Subcutaneous adipose tissue (tissue), 4 donors: Measurements from ENCODE around the gene SP7. TPM values are rescaled to one million over a fixed set of nuclear protein-coding genes. Genes with fewer than 3 reads are reported as not detected.

ENCODE experiments used
- total RNA-seq, 4 donors: library from RNA; depleted of rRNA; stranded (reverse); fragments of >200 nt; gene quantifications; one replicate each; pipeline ENCODE4 v1.1.0, GENCODE V29; 2016
- TF ChIP-seq, protein P1 (sequence below): fragments of 450-650 bp; IDR thresholded peaks from one replicate; pipeline ENCODE4 v1.5.1; 2016; ENCODE audit warnings: low read depth, mild to moderate bottlenecking, control low read depth, antibody characterized with exemption, moderate library complexity

The SP7 gene
- total RNA-seq, 4 donors from 2014 or later: not detected

DNA sequence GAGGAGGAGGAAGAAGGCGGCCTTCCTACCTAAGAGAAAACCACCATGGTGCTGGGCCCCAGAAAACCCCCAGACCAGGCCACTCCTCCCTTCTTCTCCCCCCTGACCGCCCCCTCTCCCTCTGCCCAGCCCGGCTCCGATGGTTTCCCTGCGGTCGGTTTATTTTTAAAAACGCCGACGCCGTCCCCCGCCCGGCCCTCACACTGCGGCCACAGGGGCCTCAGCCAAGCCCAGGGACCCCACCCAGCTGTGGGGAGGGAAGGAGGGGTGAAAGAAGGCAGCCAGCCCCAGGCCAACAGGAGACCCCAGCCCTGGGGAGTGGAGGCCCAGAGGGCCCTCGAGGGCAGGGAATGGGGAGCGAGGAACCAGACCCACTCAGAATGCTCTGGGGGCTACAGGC, 3.4 kb downstream of the SP7 start:
- TF ChIP-seq, protein P1, sequence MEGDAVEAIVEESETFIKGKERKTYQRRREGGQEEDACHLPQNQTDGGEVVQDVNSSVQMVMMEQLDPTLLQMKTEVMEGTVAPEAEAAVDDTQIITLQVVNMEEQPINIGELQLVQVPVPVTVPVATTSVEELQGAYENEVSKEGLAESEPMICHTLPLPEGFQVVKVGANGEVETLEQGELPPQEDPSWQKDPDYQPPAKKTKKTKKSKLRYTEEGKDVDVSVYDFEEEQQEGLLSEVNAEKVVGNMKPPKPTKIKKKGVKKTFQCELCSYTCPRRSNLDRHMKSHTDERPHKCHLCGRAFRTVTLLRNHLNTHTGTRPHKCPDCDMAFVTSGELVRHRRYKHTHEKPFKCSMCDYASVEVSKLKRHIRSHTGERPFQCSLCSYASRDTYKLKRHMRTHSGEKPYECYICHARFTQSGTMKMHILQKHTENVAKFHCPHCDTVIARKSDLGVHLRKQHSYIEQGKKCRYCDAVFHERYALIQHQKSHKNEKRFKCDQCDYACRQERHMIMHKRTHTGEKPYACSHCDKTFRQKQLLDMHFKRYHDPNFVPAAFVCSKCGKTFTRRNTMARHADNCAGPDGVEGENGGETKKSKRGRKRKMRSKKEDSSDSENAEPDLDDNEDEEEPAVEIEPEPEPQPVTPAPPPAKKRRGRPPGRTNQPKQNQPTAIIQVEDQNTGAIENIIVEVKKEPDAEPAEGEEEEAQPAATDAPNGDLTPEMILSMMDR: no peak

DNA sequence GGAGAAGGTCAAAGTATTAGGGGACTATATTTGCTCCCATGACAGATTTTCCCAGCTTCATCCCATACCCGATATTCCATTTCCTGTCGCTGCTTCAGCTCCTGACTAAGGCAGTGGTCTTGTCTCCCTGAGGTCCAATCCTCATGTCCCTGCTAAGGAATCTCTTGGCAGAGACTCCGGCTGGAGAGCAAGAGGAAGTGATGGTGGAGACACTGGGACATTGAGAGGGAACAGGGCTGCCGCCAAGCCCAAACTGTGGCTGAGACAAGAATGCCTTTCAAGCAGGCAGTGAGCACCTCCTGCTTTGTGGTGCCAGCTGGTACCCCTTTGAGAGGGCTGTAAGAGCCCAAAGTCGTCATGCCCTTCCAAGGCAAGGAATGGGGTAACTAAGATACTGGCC, 5.5 kb downstream of the SP7 start:
- TF ChIP-seq, protein P1: no peak

DNA sequence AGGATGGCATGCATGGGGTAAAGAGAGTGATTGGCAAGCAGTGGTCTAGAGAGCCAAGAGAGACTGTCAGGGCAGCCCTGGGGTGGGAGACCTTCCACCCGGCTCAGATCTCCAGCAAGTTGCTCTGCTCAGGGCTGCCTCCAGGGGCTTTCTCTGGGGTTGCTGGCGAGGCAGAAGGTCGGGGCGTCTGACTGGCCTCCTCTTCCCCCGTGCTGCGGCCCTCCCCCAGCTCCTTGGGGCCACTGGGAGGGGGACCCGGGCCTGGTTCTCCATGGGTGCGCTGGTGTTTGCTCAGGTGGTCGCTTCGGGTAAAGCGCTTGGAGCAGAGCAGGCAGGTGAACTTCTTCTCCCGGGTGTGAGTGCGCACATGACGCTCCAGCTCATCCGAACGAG, 8.1 kb downstream of the SP7 start:
- TF ChIP-seq, protein P1: no peak

DNA sequence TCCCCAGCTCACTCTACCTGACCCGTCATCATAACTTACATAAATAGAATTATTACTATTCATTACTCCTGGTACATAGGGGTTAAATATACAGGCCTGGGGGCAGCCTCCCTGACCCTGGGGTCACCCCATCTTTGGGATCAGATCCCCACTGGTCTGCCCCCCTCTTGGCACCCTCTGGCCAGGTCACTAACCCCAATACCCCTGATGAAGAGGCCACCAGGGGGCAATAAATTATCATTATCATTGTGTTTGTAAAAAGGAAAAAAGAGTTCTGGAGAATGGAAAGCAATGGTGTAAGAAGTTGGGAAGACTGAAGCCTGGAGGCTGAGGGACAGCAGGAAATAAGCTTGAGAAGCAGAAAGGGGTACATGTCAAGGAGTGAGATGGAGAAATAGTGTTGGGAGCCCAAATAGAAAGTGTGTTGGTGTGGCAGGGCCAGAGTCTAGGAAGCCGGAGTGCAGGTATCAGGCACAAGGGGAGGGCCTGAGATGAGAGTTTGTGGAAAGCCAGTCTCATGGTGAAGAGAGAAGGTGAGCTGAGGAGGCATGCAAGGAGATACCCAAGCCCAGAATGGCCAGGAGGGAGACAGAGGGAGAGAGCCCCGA, 8.6 kb downstream of the SP7 start:
- TF ChIP-seq, protein P1: no peak

DNA sequence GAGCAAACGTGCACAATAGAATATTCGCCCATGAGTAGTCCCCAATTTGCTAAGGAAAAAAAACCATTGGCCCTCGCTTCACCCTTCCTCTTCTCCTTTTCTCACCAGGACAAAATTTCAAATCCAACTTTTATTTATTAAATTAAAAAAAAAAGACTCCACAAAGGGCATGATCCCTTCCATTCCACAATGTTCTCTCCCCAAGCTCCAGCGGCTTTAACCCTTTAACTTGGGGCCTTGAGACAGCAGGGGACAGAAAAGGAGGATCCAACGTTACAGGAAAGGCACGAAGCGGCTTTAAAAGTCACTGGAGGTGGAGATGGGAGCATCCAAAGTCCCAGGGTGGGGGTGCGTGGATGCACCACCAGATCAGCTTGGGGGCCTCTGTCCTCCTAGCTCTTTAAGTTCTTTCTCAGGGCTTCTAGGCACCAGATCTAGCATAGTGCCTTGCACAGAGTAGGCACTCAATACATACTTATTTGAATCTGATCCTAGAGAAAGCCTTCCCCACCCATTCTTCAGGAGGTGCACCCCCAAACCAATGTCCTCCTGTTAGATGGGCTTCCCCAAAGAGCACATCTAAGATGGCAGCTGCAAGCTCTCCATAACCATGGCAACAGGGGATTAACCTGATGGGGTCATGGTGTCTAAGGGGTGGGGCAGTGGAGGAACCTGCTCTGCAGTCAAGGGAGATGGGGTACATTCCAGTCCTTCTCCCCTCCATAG, 9.5 kb downstream of the SP7 start:
- TF ChIP-seq, protein P1: no peak

DNA sequence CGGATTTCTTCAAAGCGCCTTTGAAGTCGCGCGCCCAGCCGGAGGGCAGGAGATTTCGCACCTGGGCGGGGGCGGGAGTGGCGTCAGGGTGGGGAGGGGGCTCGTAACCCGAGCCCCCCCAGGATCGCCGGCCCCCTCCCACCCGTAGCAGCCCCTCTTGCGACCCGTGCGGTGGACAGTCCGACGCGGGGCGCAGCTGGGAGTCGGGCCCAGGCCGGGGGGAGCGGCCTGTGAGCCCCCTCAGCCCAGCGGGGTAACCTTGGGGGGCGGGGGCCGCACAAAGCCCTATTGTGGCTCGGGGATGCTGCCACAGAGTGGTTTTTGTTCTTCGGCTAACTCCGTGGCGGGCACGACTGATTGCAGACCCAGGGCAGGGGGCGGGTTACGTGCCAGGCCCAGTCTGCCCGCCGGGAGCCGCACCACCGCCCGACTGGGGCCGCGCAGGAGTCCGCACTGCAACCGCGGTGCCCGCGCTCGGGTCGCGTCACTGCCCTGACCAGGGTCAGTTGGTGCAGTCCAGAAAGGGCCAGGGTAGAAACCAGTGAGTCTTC, 10.6 kb downstream of the SP7 start:
- TF ChIP-seq, protein P1: no peak

DNA sequence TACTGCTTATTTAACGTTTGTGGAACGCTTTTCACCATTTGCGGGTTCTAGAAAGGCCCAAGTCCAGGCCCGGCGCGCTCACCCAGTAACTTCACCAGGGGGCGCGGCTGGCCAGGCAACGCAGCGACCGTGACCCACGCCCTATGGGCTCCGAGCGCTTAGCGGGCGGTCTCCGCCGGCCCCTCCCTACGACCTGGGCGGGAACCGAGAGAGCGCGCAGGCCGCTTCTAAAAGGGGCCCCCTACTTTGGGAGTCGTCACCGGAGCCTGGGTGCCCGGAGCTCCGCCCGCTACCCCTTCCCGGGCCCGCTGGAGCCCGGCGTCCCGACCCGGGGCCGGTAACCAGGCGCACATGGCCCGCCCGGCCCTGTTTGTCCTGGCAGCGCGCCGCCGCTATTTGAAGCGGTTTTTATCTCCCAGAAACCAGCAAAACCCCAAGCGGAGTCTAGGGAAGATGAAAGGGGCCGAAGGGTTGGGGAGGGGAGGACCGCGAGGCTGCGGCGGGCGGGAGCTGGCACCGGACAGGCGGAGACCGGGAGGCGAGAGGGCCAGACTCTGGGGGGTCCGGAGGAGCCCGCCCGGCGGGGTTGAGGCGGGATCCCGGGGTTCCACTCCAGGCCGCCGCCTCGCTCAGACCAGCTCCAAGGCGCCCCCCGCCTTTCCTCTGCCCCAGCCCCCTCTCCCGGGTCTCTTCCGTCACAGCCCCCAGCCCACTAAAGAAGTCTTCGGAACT, 11.2 kb downstream of the SP7 start:
- TF ChIP-seq, protein P1: no peak
